ENCODE data around the gene KRT26.

Gene KRT26

DNA sequence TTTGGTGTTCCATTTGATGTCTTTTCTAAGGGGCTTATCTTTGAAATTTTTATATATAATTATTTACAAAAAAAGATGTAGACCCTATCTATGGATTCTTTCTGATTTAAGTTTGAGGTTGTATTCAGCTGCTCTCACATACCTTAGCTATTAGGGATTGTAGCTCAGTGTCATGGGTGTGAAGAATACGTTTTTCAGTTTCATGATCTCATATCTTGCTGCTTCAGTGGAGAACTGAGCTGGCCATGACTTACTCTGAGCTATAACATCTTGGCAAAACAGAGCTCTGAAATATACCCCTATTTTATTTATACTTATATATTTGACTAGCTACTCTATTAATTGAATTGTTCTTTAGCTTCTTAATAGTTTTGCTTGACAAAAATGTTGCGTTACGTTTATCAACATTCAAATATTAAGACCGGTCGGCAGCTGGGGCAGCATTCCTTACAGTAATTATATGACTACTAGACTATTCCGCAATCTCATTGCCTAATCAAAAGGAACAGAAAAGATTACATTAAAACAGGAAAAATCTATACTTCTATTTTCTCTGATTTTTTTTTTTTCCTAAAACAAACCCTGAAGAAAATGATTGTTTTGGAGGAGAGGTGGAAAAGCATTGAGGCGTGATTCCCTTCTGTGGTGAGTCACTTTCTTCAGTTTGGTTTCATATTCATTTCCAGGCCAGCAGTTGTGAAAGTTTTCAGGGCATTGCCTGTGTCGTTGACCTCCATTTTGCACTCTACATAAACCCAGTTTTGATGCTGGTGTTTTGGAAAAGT lies 44.4 kb downstream of the KRT26 start:
- no peak for DNase-seq

DNA sequence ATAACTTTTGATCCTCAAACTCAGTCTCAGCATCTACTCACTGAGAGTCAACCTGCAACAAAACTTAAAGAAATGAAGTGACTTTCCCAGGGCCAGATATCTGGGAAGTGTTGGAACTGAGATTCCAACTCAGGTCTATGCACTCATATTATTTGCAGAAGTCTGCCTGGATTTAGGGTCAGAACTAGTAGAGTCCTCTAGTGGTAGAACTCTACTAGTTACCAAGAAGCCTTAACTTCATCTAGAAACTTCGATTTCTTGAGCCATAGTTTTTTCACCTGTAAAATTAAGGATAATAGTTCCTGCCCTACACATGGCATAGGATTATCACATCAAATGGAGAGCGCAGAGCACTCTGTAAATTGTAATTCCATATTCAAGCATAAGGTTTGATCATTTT lies 45.1 kb downstream of the KRT26 start:
- DNase-seq = no peak

DNA sequence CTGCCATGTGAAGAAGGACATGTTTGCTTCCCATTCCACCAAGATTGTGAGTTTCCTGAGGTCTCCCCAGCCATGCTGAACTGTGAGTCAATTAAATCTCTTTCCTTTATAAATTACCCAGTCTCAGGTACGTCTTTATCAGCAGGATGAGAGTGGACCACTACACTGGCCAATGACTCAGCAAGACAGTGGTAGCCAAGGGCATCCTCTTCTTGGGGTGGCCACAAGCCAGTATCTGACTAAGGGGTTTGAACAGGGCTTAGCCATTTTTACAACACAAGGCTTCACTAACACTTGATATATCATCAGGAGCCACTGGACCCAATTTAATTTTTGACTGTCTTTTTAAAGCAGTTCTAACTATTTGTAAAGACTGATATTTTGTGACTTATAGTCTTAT lies 47.3 kb downstream of the KRT26 start:
- no peak for DNase-seq

DNA sequence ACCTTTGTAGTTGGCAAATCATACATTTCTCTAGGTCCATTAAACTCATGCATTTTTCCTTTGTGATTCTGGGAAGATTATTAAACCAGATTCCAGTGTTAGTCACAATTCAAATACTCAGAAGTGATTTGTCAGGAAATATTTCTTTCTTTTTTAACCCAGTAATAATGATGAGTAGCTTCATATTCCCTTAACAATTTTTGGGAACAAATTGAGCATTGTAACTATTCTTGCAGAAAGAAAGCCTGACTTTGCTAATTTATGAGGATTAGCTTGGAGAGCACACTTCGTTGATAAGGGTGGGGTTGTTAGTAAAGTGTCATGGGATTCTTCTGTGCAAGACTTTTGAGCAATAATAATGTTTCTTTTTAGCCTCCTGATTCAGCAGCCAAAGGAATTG lies 49.8 kb downstream of the KRT26 start:
- no peak for DNase-seq

DNA sequence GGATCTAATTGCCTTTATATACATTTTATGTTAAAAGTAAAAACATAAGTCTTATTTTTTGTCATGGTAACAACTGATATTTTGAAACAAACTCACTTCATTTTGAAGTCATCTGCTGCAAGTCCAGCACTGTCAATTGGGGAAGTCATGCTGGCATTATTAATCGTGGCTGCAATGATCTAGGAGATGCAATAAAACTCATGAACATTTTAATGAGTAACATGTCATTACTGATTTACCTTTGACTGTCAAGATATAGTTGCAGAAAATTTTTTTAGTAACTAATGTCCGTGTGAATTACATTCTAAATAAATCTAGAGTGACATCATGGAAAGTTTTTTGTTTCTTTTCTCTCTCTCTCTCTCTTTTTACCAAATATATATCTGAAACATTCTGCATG lies 51.1 kb downstream of the KRT26 start:
- peak; percentile 3 to 14 for DNase-seq

DNA sequence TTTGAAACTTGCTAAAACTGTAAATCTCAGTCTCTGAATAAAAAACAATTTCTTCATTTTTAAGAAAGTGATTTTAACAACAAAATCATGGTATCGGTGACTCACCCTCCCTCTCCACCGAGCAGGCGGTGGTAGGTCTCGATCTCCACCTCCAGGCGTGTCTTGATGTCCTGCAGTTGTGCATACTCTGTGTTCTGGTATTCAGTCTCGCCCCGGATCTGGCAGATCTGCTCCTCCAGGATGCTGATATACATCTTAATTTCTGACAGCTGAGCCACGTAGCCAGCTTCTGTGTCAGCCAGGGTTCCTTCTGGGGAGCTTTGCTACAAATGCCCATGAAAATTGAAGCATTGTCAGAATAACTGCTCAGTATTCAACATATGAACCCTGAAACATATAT lies 53.1 kb downstream of the KRT26 start:
- DNase-seq = no peak

DNA sequence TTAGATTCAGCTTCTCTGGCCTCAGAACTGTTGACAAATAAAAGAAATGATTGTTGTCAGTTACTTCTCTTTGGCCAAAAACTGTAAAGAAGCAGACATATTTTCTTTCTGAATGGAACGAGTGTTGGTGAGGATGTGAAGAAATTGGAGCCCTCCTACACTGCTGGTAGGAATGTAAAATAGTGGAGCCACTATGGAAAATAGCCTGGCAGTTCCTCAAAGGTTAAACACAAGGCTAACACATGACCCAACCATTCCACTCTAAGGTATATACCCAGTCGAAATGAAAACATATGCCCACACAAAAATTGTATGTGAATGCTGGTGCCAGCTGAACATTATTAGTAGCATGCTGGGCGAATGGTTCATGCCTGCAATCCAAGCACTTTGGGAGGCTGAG lies 54.2 kb downstream of the KRT26 start:
- DNase-seq = no peak

Measured in inflammatory macrophage (primary cell).